GM11168 (cell line): Measurements from ENCODE around the gene FTCD.

Source experiments
- in situ Hi-C: fragments of 300-500 bp; cut with MboI; formaldehyde crosslinking; loops from one replicate; pipeline ENCODE4 v1.12.0; 2022; ENCODE audit warnings: low sequenced_read_pairs; ENCODE audit not compliant: unreplicated experiment

FTCD gene

DNA sequence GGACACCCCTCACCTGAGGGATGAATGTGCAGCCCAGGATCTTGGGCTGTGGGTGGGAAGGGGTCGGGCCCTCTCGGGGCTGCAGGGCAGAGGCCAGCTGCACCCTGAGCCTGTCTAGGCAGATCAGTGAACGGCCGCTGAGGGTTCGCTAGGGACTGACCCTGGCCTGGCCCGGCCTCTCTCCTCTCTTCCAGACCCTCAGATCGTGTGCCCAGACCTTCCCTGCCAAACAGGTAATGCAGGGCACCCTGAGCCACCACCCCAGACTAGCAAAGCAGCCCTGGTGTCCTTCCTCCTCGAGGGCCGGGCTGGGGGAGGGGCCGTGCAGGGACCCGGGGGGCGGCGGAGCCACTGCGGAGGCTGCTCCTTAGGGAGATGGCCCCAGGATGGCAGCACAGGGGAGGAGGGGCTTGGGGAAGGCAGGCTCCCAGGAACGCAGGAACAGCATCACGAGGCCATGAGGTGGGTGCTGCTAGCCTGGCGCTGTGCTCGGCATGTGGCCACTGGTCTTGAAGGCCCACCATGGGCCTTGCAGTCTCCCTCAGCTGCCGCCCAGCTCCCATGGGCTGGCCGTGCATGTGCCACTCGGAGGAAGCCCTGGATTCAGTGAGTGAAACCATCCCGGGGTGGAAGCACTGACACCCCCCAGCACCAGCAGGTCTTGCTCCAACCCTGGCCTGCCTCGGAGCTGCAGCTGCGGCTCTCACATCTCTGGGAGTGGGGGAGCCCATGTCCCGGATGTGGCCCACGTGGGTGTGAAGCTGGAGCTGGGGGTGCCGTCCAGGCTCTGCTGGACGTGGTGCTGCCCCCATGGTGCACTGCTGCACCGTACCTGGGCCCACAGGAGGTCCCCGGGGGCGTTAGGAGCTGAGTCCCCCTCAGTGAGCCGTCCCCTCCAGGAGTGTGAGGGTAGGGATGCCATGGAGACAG, 28.8 kb downstream of the FTCD start:
- in situ Hi-C loops, result no loop called here

DNA sequence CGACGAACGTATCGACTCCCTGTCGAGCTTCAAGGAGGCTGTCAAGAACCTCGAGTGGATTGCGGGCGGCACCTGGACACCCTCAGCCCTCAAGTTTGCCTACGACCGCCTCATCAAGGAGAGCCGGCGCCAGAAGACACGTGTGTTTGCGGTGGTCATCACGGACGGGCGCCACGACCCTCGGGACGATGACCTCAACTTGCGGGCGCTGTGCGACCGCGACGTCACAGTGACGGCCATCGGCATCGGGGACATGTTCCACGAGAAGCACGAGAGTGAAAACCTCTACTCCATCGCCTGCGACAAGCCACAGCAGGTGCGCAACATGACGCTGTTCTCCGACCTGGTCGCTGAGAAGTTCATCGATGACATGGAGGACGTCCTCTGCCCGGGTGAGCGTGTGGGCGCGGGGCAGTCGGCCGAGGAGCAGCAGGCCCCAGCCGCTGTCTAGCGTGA, 29.5 kb downstream of the FTCD start:
- in situ Hi-C loops, result no loop called here

DNA sequence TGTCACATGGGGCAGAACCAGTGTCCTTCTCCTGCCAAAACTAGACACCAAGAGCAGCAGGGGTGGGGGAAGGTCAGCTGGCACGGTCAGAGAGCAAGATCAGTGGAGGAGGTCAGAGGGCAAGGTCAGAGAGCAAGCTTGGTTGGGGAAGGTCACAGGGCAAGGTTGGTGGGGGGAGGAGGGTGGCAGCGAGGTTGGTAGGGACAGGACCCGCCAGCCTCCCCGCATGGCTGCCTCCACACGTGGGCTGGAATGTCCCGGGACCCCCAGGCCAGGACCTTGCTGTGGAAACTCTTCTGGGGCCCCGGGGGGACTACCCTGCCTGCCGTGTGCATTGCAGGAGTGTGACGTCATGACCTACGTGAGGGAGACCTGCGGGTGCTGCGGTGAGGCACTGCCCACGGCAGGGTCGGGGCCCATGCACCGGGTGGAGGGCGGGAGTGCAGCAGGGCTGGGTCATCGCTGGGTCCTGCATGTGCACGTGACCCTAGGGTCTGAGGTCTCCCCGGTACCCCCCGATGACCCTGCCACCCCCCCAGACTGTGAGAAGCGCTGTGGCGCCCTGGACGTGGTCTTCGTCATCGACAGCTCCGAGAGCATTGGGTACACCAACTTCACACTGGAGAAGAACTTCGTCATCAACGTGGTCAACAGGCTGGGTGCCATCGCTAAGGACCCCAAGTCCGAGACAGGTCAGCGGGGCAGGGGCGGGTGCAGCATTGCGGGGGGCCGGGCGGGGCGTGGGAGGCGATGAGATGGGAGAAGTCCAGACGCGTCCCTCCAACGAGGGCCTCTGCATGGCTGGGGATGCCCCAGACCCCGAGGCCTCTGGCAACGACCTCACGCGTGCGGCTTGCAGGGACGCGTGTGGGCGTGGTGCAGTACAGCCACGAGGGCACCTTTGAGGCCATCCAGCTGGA, 30.2 kb downstream of the FTCD start:
- in situ Hi-C loops, result no loop called here

DNA sequence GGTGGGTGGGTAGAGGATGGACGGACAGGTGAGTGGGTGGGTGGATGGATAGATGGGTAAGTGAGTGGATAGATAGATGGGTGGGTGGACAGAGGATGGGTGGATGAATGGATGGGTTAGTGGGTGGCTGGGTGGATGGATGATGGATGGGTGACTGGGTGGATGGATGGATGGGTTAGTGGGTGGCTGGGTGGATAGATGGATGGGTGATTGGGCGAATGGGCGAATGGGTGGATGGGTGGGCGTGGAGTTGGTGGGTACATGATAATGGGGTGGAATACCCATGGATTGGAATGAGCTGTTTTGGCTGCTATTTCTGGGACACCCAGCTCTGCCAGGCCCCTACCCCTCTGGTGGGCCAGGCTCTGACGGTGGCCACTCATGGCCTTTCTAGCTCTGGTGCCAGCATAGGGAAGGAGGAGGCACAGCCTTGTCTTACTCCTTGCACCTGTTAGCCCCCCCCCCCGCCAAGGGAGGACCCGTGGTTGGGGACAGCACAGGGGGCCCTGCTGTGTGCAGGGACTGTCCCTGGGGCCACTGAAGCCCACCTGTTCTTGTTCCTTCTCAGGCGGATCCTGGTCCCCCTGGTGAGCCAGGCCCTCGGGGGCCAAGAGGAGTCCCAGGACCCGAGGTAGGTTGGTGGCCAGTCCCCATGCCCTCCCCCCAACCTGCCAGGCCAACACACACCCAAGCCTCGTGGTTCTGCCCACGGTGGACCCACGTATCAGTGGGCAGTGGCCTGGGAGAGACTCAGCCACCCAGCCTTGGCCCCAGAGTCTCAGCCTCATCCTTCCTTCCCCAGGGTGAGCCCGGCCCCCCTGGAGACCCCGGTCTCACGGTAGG, 31.1 kb downstream of the FTCD start:
- in situ Hi-C loops, result no loop called here

DNA sequence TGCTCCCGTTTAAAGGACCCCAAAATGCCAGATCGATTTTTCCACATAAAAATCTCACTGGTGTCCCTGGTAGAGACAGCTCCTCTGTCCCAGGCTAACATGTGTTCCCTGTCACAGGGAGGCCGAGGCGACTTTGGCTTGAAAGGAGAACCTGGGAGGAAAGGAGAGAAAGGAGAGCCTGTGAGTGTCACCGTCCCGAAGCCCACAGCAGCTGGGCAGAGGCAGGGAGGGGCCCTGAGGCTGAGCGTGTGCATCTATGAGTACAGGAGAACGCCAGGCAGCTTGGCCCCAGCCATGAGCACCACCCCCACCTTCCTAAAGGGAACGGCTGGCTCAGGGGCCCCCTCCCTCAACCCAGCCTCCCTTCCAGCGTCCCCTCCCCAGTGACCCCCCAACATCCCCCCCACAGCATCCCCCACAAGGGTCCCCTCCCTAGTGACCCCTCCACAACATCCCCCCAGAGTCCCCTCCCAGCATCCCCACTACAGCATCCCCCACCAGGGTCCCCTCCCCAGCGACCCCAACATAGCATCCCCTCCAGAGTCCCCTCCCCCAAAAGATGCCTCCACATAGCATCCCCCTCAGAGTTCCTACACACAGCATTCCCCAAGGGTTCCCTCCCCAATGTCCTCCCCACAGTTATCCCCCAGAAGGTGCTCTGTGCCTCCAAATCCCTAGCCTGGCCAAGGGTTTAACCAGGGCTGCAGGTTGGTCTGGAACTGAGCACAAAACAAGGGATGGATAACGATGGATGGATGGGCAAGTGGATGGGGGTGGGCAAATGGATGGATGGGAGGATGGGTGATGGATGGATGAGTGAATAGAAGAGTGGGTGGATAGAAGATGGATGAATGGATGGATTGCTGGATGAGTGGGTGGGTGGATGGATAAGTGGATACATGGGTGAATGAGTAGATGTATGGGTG, 32.4 kb downstream of the FTCD start:
- in situ Hi-C loops, result no loop called here

DNA sequence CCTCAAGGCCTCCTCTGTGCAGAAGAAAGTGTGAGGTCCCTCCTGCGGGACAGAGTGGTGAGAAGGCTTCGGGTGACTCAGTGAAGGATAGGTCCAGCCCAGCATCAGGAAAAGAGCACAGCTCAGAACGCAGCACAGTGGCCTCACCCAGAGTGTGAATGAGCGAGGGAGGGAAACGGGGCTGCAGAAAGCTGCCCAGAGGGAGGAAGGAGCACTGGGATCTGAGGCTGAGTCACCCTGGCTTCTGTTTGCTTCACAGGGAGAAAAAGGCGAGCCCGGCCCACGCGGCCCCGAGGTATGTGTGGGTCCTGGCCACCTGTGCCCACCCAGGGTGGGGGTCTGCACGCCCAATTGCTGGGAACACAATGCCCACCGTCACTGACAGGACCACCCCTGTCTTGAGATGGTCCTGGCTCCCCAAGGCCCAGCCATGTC, 33.1 kb downstream of the FTCD start:
- in situ Hi-C loops, result no loop called here

DNA sequence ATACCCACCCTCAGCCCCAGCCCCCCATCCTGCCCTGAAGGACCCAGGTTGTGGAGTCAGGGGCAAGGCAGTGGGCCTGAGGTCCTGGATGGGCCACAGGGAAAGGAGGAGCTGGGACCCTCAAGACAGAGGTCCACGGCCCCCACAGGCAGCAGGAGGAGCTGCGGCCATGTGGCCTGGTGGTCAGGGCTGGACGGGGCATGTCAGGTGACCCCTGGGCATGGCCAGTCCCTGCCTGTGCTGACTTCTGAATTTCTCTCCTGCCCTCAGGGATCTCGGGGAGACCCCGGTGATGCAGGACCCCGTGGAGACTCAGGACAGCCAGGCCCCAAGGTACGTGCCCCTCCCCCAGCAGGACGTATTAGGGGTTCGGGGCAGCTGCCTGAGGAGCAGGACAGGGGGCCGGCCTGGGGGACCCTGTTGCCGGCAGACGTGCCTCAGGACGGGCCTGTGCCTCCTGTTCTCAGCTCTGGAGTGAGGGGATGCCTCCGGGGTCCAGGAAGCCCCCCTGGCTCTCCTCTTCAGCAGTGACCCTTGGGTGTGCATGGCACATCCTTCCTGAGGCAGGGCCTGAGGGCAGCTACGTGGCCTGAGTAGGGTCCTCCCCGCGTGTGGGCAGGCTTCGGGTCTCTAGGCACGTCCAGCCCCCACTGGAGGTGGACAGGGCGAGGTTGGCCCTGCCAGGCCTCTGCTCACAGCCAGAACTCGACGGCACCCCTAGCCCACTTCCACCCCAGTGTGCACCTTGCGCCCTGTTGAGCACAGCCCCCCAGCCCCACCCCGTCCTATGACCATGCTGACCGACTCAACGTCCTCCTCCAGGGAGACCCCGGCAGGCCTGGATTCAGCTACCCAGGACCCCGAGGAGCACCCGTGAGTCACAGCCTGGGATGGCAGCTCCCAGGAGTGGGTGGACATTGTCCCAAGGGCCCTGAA, 33.8 kb downstream of the FTCD start:
- in situ Hi-C loops, result no loop called here

DNA sequence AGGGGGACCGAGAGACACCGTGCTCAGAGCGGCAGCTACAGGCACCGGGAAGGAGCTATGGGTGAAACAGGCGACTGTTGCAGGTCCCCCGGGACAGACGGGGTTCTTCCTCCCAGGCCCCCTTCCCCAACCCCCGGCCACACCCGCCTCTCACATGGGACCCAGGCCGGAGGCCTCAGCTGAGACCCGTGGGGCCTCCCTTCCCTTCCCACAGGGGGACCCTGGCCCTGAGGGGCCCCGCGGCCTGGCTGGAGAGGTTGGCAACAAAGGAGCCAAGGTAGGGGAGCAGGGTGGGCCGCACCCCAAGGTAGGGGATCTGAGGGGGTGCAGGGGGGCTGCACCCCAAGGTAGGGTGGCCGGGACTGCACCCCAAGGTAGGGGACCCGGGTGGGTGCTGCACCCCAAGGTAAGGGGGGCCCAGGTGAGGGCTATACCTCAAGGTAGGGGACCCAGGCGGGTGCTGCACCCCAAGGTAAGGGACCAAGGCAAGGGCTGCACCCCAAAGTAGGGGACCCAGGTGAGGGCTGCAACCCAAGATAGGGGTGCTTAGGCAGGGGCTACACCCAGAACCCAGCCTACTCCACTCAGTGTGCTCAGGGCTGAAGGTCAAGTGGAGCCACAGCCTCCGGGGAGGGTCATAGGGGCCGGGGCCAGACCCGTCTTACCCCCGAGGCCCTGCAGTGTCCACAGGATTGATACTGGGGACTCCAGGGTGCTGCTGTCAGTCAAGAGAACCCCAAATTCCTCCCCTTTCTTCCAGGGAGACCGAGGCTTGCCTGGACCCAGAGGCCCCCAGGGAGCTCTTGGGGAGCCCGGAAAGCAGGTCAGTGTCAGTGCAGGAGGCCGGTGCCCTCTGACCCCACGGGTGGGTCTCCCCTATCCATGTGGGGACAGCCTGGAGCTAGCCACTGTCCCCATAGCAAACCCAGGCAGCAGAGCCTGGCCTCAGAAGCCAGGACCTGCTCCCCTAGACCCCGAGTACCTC, 34.8 kb downstream of the FTCD start:
- in situ Hi-C loops, result no loop called here

DNA sequence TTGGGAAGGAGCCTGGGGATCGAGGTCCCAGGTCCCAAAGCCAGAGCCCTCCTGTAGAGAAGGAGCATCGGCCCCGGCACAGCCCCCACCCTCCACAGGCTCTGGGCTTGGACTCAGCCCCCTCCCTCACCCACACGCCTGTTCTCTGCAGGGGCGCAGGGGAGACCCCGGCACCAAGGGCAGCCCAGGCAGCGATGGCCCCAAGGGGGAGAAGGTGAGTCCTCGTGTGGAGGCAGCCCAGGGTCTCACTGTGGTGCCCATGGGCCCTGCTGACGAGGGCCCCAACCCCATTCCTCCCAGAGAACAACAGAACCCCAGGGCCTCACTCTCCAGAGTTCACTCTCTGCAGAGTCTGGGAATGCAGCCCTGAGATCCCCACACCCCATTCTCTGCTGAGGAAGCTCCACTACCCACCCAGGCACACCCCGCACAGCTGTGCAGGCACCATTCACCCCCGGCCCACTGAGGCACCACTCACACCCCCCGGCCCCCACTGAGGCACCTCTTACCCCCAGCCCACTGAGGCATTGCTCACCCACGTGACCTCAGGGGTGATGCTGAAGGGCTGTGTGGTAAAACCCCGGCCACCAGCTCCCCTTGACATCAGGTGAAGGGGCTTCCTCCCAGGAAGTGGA, 35.6 kb downstream of the FTCD start:
- in situ Hi-C loops, result no loop called here

DNA sequence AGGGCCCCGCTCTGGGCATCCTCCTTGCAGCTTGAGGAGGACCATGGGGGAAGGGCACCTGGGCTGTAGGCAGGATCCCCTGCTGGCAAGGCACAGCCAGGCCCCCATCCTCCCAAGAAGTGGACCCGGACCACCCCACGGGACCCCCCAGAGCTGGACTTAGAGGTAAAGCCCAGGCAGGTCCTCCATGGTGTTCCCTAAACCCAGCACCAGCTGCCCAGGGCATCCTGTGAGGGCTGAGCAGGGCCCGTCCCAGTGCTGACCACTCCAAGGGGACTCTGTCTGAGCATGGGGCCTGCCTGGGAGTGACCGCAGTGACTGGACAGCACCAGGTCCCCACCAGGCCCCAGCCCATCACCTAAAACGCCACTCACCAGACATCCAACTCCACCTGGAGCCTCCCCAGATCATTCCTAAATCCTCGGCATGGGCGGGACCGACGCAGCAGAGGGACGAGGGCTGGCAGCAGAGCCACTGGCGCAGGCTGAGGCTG, 36.2 kb downstream of the FTCD start:
- in situ Hi-C loops, result no loop called here

DNA sequence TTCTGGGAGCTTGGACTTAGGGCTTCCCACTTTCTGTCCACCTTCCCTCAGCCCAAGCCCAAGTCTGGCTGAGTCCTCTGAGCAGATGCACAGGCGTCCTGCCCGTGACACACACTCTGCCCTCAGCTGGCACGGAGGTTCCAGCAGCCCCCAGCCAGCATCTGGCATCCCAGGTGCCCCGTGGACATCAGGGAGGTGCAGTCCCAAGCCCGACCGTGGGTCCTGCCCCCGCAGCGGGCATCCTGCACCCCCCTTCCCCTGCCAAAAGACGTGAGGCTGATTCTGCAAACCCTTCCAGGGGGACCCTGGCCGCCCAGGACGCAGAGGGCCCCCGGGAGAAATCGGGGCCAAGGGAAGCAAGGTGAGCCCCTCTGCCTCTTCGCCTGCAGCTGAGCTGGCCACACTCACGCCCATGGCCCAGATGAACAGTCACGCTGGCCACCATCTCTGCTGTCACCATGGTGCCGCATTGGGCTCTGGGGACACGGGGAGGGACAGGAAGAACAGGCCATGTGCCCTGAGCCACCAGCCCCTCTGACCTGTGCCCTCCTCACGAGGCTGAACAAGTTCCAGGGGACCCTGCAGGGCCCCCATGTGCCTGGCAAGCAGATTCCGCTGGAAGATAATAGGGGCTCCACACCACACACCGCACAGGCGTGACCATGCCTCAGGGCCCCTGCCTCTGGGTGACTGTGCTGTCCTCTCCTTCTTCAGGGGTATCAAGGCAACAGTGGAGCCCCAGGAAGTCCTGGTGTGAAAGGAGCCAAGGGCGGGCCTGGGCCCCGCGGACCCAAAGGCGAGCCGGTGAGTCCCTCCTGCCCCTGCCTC, 36.8 kb downstream of the FTCD start:
- in situ Hi-C loops, result no loop called here

DNA sequence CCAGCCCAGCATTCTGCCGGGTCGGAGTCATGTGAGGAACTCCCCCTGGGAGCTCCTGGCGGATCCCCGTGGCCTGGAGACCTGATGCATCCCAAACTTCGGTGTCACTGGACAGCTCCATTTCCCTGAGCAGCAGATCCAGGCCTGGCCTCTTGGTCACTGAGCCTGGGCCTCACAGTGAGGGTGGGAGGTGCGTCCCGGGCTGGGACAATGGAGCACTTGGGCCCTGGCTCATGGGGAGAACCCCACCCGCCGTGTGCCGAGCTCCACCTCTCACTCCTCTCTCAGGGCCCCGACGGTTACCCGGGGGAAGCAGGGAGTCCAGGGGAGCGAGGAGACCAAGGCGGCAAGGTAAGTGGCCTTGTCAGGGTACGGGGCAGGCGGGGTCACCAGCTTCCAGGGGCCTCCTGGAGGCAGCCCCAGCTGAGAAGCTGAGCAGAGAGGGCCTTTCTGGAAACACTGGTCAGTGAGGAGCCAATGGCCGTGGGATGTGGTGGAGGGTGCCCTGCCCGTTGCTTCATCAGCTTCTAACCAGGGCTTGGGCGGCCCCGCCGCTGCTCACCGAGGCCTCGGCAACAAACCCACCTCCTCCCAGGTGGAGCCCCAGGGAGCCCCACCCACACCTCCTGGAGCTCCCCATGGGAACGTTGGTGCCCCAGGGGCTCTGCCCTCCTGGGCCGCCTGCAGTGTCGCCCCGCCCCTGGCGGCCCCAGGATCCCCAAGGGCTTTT, 37.6 kb downstream of the FTCD start:
- in situ Hi-C loops, result no loop called here

DNA sequence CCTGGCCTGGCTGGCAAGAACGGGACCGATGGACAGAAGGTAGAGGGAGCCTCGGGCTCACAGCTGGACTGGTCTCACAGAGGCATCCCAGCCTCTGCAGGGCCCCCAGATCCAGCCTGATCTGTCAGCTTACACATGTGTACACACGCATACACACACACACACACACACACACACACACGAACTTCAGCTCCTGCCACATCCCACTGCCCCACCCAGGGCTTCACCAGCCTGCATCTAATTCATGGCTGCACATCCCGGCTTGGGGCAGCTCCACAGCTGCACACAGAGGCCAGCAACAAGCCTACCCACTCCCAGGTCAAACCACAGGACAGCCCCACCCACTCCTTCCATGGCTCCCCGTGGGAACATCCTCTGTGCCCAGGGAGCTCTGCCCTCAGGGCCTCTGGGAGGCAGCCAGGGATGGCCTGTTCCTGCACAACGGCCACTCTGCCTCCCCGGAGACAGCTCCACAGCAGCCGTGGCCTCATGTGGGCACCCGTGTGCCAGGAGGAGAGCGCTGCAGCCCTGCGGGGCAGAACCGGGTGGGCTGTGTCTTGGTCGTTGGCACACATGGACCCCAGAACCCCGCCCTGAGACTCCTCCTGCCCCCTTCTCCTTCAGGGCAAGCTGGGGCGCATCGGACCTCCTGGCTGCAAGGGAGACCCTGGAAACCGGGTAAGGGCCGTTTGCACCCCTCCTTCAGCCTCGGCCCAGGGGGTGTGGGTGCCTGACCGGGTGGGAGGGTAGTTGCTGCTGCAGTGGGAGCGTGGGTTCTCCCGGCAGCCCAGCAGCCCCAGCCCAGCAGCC, 38.4 kb downstream of the FTCD start:
- in situ Hi-C loops, result no loop called here

DNA sequence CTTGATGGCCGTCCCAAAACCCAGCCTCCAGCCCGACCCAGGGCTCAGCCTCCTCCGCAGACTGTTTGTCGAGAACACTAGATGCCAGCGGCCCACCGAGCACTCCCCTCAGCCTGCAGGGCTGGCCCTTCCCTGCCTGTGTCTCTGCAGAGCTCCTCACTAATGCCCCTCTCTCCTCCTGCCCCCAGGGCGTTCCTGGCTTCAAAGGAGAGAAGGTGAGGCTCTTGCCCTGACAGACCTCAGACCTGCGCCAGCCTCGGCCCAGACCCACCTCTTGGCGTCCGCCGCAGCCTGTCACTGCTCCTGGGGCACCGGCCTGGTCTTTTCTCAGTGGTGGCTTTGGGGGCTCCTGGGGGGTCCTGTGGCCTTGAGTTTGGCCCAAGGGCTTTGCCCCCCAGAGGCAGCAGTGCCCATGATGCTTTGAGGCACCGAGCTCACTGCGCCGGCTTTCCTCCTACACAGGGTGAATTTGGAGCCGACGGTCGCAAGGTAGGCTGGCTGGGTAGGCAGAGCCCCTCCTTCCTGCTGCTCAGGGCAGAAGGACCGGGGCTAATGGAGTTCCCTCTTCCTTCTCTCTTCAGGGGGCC, 39.1 kb downstream of the FTCD start:
- in situ Hi-C loops, result no loop called here
